ENCODE results near the gene PCMT1.
A peak's percentile ranks its signal among the peaks of the same experiment; 100 is the strongest.
"Not testable (repeated sequence)": the region's sequence is repeated elsewhere in the genome, so short reads cannot be mapped to it uniquely, and the experiment has no call there.

PCMT1 gene

DNA sequence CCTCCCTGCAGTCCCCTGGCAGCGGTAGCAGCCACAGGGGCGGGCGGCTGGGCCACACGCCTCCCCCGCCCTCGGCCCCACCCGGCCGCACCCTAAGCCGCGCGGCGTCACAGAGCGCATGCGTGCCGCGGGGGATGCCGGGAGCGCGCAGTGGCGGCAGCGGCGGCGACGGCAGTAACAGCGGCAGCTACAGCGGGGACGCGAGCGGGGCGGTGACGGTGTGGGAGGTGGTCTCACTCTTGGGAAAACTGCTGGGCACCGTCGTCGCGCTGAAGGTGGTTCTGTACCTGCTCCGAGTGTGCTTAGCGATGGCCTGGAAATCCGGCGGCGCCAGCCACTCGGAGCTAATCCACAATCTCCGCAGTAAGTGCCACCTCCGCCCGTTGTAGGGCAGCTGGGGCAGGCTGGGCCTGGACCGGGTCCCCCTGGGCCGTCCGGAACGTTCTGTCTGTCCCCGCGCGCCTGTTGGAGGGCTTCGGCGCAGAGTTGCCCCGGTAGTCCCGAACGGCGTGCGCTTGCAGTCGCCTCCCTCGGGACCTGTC, at the start of gene PCMT1:
Gene PCMT1 (plus strand): TSS at position 148 of the 542 bp plus-strand sequence. CDS start 161 bp downstream, at position 309.
- DNase-seq: peak; percentile 91

DNA sequence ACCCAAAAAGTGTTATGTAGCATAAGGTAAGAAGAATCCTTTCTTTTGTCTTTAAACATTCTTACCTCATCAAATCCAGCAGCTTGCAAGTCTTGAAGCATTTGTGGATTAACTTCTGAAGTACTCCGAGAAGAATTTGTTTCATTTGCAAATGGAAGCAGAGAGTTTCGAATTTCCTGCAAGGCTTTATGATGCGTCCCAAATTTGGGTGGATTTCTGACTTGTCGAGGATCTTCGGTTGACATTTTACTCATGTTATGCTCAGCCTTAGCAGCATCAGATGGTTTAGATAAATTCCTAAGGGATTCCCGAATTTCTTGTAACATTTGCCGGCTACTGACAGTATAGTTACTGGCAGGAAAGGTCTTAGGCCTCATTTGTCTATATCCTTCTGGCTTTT, 47.8 kb upstream of the PCMT1 start:
- DNase-seq: no peak

DNA sequence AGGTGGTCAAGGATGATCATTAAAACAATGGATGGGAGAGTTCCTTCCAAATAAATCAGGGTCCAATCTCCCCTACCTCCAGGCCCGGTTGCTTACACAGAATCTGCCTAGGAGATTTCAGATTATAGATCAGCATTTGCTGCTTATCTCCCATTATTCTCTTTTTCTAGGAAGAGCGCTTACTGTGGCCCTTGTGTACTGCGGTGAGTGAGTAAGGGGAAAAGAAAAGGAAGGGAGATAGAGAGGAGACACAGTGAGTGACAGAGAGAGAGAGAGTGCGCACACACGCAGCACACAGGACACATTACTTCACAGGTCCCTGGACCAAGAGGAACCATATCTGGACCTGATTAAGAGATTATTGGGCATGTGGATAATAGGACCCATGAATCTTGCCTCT, 37.8 kb upstream of the PCMT1 start:
- no peak for DNase-seq

DNA sequence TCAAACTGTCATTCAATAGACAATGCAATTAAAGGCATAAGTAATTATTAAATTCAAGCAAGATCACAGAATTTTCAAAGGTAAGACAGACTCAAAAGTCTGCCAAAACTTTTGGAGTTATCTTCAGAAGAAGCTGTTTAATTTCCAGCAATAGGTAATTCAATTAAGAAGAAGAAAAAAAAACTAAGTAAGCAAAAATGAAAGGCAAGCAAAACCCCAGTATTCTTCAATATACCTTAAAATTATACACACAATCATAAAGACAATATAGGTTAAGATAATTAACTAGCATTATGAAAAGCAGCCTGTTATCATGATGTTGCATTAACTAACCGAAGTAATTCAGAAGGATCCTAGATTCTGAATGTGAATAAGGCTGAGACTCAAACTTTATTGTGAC, 35.1 kb upstream of the PCMT1 start:
- no peak for DNase-seq

DNA sequence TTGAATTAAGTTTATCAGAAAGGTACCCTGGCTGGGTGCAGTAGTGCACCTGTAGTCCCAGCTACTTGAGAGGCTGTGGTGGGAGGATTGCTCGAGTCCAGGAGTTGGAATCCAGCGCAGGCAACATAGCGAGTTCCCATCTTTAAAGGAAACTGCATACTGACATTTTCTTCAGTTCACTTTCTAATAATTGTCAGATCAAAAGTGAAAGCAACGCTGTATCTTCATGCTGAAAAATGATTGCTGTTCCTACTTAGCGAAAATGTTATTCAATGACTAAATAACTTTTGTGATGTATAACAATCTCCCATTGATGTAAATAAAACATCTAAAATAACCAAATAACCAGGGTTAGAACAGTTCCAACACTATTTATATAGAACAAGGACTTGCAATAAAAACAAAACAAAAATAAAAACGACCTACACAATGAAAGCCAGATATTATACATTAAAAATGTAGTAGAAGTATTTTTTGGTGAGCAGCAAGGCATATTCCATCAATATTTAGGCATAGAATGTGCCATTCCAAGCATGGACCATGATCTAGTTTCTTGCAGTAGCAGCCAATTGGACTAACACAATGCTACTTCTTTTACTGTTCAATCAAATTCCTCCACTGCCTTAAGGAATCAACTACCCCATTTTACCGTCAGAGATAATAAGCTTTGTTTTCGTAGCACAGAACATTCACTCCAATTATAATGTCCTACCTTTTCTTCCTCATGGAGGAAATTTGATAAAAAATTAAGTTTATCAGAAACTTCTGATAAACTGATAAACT, 33.2 kb upstream of the PCMT1 start:
- no peak for DNase-seq

DNA sequence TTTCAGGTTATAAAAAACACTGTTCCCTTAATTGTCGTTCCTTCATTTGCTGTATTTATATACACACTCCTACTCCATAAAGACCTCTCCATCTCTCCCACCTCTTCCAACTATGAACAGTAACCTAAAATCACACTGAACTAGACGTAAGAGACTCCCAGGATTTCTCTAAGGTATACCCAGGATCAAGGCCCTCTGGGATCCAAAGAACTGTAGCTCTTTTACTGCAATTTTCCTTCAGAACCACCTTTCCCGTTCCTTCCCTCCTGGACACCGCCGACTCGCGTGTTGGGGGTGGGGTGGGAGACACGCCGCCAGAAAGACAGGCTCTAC, 32.3 kb upstream of the PCMT1 start:
- no peak for DNase-seq

DNA sequence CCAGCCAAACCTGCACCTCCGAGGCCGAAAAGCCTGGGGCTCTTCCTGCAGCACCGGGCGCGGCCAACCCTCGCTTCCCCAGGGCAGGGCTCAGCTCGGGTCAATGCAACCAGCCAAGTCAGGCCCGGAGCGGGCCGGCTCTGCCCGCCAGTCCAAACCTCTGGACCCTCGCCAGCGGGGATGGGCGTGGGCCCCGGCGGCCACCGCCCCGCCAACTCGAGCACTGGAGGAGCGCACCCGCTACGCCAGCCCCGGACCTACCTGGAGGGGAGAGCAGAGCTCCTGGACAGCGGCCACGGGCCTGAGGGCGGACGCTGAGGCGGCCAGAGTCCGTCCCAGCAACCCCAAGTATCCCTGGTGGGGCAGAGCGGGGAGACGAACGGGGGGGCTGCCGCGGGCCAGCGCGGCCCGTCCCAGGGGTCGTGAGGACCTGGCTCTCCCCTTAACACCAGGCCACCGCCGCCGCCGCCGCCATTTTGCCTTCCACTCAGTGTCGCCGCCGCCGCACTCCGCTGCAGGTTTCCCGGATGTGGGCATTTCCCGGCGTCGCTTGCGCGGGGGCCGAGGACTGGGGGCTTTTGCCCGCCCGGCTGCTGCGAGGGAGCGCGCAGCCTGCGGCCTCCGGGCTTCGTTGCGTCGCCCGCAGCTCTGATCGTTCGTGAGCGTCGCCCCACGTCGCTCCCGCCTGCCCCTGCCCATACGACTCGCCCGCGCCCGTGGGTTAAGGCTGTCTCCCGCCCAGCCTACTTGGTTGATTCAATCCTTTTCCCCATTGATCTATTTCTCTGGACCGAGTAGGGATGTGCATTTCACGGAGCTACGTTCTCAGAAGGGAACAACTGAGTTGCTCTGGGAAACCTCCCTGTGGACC, 31.7 kb upstream of the PCMT1 start, which contains the start of gene LATS1:
Gene LATS1 (minus strand): TSS at position 514 of the 871 bp plus-strand sequence. CDS start 15,975 bp downstream, outside the sequence.
- peak; percentile 84 for DNase-seq

DNA sequence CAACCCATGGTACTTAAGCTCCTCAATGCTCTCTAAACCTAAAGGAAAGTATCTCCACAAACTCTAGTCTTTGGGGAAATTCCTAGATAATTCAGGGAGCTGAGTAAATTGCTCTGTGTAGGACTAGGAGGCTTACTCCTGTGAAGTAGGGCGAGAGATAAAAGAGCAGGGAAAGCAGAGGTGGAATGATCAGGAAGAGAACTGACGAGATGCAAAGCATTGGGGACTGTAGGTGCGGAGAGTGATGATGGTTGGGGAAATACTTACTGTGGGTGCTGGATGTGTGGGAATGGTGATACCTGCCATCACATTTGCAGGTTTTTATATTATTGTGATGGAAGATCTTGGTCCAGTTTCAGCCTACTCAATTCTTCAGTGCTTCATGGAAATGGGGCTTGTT, 30.0 kb upstream of the PCMT1 start:
- no peak for DNase-seq

DNA sequence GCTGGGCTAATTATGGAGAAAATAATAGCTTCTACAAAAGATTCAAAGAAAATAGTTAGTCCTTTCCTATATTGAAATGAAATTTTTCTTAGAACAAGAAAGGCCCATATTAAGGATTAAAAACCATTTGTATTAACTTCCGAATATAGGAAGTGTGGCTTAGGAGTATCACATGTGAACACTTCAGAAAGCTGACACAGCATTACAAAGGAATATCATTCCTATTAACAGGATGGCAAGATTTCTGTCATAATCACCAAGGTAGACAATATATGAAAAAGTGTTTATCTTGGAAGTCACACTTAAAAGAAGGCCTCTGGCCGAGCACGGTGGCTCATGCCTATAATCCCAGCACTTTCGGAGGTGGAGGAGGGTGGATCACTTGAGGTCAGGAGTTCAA, 26.3 kb upstream of the PCMT1 start:
- DNase-seq: no peak

DNA sequence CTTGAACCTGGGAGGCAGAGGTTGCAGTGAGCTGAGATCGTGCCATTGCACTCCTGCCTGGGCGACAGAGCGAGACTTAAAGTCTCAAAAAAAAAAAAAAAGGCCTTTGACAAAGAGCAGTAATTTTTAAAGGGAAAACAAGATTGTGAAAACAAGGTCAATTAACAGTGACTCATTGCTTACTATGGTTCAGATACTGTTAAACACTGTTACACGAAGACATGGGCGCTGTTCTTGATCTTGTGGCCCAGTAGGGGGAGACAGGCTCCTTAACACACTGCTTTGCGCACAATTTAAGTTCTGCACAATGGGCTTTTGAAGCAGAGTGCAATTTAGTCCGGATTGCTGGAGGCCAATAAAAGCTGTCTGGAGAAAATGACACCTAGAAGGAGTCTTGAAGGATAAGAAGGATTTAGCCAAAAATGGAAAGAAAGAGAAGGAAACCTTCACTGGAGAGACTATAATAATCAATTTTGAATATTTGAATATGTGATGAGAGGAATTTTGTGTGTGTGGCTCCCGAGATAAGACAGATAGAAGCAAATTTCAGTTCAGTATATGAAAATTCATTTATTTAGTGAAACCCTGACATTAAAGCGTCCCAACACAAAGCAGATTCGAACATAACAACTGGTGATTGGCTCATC, 25.6 kb upstream of the PCMT1 start:
- peak; percentile 49 for DNase-seq

DNA sequence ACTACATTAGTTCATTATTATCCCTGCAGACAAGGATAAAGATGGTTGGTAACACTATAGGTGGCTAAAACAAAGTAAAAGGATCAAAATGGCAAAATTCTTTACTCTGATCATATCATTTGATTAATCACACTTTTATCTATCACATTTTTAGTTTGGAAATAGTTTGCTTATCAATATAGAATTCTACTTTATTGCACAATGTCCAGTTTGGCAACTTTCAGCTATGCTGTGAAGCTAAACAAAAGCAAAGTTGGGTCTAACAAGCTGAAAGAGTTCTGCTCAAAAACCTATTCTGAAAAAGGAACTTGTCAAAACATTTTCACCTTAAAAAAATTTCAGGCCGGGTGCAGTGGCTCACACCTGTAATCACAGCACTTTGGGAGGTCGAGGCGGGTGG, 23.8 kb upstream of the PCMT1 start:
- no peak for DNase-seq

DNA sequence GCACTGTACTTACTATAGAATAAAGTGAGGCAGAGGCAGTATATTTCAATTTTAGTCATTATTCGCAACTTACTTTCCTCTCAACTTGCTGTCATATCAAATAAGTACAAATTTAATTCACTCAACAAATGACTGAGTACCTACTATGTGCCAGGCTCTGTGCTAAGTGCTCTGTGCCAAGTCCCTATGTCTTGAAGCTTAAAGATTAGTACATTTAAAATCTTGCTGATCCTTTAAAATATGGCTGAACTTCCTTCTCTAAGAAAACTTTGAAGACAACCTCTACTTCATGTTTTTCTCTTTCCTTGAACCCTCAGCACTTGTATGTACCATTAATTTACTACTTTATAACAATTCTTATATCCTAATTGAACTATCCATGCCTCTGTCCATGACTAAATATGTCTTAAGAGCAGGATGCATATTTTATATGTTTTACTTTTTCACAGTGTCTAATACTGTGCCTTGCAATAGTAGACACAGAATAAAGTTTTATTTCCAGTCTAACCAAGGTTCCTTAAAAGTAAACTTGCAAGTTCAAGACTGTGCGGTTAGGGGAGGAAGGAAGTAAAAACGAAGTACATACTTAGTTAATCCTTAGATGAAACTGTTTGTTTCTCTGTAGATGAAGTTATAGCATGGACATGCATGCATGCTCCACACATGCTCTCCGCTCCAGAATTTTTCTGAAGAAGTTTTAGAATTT, 21.6 kb upstream of the PCMT1 start:
- DNase-seq: no peak

DNA sequence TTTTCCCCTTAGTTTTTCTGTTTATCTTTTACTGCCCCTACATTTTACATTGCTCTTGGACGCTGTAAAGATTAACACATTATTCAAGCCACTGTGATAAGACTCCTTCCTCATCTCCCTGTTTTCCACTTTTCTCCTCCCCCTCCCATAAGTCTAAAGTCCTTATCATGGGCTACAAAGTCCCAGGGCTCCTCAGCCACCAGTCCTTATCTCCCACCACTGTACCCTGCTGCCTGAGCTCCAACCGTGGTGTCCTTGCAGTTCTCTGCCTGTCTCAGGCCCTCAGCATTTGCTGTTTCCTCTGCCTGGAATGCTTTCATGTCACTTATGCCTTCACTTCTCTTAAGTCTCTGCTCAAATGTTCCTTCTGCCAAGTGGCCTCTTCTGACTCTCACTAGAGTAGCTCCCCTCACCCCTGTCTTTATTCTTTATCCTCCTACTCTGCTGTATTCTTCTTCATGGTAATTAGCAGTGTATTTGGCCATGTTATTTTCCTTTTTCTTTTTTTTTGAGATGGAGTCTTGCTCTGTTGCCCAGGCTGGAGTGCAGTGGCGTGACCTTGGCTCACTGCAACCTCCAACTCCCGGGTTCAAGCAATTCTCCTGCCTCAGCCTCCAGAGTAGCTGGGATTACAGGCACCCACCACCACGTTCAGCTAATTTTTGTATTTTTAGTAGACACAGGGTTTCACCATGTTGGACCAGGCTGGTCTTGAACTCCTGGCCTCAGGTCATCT, 20.9 kb upstream of the PCMT1 start:
- DNase-seq: no peak

DNA sequence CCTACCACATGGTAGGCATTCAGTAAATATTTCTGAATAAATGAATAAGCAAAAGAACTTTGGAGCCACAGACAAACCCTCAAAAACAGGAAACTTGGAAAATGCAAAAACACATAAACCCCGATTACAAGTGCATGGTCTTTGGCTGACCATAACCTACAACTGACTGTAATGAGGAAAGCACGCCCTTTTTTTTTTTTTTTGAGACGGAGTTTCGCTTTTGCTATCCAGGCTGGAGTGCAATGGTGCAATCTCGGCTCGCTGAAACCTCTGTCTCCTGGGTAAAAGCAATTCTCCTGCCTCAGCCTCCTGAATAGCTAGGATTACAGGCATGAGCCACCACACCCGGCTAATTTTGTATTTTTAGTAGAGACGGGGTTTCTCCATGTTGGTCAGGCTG, 19.7 kb upstream of the PCMT1 start:
- no peak for DNase-seq

DNA sequence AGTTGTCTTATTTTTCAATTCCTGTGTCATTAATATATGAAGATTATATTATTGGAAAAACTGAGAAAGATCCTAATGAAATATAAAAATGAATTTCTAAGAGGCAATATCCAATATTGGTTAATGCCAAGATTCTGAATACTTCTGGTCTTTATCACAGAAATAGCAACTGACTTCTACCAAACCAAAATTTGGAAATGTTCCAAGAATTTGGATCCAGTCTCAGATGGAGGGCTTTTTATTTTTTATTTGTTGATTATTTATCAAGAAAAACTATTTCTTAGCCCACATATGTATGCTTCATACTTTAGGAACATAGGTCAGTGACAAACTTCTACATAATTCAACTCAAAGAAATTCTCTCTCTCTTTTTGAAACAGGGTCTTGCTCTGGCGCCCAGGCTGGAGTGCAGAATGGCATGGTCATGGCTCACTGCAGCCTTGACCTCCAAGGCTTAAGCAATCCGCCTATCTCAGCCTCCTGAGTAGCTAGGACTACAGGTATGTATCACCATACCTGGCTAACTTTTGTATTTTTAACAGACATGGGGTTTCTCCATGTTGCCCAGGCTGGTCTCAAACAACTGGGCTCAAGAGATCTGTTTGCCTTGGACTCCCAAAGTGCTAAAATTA, 16.3 kb upstream of the PCMT1 start:
- DNase-seq: no peak

DNA sequence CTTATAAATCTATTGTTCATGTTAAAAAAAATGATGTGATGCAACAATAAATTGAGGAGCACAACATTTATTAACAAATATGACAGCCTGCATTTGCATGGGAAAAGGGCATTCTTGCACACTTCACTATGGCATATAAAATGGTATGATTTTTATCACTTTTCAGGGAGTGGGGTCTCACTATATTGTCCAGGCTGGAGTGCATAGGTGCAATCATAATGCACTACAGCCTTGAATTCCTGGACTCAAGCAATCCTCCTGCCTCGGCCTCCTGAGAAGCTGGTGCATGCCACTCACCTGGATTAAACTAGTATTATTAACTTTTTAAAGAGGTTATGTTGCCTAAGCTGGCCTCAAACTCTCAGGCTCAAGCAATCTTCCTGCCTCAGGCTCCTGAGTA, 14.6 kb upstream of the PCMT1 start:
- DNase-seq: no peak

DNA sequence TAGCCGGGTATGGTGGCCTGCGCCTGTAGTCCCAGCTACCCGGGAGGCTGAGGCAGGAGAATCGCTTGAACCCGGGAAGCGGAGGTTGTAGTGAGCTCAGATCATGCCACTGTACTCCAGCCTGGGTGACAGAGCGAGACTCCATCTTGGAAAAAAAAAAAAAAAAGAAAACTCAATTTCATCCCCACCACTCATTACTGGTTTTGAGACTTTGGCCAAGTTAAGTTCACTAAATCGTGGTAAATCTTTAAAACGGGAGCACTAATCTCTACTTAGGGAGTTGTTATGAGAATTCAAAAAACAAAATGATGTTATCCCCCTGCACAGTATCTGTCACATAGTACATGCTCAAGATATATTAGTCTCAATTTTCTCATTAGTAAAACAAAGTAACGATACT, 4.3 kb upstream of the PCMT1 start:
- DNase-seq: not testable (repeated sequence)

DNA sequence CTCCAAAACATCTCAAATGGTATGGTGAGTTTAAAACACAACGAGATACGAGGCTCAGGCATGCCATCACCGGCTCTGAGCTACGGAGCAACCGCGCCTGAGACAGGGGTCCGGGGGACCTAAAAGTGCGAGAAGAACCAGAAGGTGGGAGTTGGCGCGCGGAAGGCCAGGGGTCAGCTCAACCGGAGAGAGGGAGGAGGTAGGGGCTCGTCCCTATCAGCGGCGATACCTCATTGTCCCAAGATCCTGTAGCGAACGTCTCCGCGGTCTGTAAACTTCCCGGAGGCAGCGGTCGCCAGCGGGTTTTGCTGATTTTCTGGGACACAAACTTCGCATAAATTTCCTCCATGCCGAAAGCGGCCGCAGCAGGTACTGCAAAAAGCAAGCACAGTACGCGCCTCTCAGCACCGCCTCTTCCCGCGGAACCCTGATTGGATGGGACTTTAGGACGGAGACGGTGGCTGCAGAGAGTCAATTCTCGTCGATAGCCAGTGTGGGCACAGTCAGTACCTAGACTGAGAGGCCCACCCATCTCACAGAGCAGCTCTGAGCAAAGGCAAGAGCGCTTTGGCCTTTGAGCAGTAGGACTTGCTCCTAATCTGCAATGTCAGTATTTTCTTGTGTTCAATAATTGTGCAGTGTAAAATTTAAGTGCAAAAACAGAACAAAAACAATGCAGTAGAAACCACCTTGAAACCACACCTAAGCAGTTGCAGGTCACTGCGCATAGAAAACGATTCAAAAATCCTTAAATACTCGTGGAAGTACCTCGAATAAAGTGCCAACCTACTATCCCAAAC, 3.2 kb upstream of the PCMT1 start, which contains the start of gene NUP43:
Gene NUP43 (minus strand): TSS at position 383 of the 800 bp plus-strand sequence. CDS start 34 bp downstream, at position 349.
- peak; percentile 90 for DNase-seq

DNA sequence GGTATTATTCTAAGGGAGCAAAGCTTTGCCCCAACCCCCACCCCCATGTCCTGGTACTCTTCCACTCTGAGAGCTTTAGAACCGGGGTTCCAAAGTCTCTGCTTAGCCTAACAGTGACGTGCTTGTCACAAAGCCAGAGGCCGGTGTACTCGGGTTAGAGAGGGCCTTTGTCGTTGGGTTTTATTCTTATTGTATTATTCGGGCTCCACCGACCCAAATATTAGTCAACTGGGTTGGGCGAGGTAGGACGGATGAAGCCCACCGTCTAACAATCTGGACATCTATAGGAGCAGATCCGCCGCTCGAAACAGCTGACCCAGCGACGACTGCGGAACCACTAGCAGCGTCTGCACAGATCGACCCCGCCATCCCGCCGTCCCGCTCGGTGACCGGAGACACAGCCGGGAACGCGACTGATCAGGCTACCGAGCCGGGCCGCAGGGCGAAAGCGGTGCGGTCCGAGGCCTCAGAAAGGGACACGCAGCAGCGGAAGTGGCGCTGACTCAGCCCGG, 403 bp upstream of the PCMT1 start:
- DNase-seq: not testable (repeated sequence)

DNA sequence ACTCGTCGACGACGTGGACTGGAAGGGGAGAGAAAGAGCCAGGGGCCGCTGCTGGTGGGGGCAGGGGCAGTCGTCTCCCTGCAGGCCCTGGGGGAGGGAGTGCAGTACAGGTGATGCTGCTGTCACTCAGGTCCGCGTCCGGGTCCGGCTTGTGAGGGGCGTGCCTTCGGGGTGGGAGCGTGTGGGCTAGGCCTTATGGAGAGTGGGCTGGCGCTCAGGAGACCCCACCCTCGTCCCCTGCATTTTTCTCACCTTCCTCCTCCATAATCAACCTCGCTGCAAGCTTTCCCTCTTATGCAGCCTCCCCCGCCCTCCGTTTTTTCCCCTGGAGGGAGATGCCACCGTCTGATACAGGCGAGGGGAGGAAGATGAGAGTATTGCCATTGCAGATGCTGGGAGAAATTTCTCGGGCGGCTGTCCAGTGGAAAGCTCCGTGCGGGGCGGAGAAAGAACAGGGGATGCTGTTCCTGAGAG, 632 bp downstream of the PCMT1 start:
- peak; percentile 37 for DNase-seq

All from CD4-positive, alpha-beta T cell treated with Interferon gamma for 1 hour (primary cell).